HG03045 (cell line): ENCODE data around the gene RCOR1.

Experiments used
- ATAC-seq: cut with Tn5 transposase; IDR thresholded peaks from one replicate; pipeline ENCODE4 v1.9.1; 2021; ENCODE audit warnings: mild to moderate bottlenecking, moderate library complexity; ENCODE audit not compliant: unreplicated experiment

RCOR1 gene

DNA sequence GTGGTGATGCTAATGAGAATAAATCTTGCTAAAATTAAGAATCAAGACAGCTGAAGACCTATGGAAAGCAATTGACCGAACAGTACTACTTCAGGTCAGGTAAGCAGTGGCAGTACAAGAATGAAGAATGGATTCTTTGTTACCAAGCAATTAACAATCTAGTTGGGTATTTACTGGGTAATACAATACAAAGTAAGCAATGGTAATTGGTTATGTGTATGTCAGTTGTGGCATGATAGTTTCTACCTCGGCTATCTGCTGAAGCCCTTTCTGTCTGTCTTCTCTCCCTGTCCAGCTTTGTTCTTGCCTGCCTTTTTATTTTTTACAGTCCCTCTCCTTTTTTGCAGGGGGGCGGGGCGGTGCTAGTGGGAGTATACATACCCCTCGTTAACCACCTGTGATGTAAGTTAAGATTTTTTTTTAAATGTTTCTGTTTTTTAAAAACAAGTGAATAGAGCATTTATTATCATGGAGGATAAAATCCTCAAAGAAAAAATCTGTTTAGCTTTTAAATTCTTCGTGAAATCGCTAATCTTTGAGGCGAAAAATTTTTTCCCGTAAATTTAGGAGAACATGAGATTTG is 75.9 kb downstream of the RCOR1 start:
- no peak for ATAC-seq

DNA sequence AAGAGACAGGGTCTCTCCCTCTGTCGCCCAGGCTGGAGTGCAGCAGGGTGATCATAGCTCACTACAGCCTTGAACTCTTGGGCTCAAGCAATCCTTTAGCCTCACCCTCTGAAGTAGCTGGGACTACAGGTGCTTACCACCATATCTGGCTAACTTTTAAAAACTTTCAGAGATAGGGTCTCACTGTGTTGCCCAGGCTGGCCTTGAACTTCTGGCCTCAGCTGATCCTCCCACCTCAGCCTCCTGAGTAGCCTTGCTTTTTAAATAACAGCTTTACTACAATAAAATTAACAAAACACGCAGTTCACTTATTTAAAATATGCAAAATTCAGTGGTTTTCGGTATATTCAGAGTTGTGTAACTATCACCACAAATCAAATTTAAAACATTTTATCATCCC is 79.0 kb downstream of the RCOR1 start:
- ATAC-seq: no peak

- no peak for ATAC-seq
Measured at GRCh38 chr14:102672410-102672960, 80.0 kb downstream of the RCOR1 start.

DNA sequence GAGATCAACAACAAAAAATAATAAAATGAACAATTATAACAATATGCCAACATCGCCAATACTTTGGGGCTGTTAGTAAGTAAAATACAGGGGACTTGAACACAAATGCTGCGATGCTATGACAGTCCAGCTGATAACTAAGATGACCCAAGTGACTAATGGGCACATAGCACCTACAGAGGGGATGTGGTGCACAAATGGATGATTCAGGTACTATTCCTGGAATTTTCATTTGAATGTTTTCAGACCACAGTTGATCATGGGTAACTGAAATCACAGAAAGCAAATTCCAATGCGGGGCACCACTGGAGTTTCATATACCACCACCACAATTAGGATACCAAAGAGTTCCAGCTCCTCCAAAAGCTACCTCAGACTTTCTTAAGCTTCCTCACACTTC is 82.9 kb downstream of the RCOR1 start:
- no peak for ATAC-seq

GRCh38 chr14:102678394-102678793 is 85.9 kb downstream of the RCOR1 start:
- ATAC-seq: no peak

- ATAC-seq: no peak
Measured at GRCh38 chr14:102683399-102684297, 91.2 kb downstream of the RCOR1 start.

DNA sequence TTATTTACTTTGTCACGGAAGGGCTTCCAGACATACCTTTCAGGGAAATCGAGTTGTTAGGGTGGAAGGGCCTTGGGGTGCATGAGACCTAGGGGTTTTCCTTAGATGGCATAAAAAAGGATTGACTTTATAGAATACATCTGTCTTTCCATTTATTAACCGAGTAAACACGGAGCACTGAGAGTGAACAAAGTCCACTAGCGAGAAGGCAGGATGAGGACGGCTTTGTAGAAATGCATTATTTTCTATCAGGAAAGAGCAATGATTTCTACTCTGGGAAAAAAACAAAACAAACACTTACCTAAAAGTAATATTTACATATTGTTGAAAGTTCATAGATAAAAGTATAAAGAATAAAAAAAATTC is 91.8 kb downstream of the RCOR1 start:
- no peak for ATAC-seq

DNA sequence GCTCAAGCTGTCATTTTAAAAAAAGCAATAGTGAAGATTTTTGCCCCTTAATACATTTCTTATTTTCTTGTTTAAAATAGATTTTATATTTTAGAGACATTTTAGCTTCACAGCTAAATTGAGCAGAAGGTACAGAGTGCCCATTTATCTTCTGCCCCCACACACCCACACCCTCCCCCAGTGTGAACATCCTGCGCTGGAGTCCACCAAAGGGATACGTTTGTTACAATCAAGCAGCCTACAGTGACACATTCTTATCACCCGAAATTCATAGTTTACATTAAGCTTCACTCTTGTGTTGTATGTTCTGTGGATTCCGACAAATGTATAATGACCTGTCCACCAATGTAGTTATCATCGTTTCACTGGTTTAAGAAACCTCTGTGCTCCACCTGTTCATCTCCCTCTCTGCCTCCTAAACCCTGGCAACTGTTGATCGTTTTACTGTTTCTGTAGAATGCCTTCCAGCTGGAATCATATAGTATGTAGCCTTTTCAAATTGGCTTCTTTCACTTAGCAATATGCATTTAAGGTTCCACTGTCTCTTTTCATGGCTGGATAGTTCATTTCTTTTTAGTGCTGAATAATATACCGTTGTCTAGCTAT is 93.8 kb downstream of the RCOR1 start:
- ATAC-seq: no peak

DNA sequence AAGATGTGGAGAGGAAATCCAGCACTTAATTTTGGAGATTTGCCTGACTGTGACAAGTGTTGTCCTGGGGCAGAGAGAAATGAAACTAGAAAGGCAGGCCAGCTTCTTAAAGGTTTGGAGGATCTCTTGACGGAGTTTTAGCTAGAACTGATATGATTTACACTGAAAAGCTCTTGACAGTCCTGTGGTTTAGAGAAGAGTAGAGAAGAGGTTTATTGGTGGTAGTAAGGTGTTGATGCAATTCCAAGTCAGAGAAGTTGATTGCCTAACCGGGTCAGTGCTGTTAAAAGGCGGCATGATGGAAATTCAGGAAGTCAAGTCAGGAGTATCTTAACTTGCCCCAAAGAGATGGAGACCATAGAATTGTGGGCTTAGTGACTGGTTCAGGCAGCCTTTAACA is 95.8 kb downstream of the RCOR1 start:
- no peak for ATAC-seq

GRCh38 chr14:102690509-102691286 is 98.2 kb downstream of the RCOR1 start:
- ATAC-seq: no peak

- no peak for ATAC-seq
Measured at GRCh38 chr14:102691763-102692162, 99.3 kb downstream of the RCOR1 start.

GRCh38 chr14:102692334-102692733 is 99.9 kb downstream of the RCOR1 start:
- no peak for ATAC-seq

GRCh38 chr14:102693006-102693755 is 100.7 kb downstream of the RCOR1 start:
- no peak for ATAC-seq

GRCh38 chr14:102694530-102695166 is 102.2 kb downstream of the RCOR1 start:
- ATAC-seq: no peak

GRCh38 chr14:102695167-102695555 is 102.7 kb downstream of the RCOR1 start:
- no peak for ATAC-seq

DNA sequence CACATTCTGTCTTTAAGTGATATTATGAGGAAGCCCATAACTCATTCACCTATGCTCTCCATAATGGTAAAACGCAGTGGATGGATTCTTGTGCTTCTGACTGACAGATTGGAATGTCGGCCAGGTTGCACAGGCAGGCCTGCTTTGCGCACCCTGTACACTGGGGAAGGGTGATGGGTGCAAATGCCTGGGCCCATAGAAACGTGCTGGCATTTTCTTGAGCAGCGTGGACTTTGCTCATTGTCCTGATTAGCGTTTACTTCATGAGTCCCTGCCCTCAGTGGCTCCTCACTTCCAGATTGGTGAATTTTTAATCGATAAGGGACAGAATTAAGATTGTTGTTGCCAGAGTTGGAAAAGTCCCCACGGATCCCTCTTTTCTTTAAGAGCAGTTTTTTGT is 103.9 kb downstream of the RCOR1 start:
- ATAC-seq: no peak

GRCh38 chr14:102696856-102697495 is 104.5 kb downstream of the RCOR1 start:
- ATAC-seq: no peak

DNA sequence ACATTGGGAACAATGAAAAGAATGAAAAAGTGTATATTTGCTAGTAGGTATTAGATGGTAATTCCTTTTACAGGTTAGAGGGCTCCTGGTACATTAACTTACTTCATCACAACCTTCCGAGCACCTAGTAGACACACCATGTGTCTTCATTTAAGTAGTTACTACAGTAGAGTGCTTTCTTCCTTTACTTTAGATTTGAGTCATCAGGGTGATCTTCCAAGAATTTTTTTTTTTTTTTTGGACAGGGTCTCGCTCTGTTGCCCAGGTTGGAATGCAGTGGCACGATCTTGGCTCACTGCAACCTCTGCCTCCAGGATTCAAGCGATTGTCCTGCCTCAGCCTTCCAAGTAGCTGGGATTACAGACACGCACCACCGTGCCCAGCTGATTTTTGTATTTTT is 105.1 kb downstream of the RCOR1 start:
- ATAC-seq: no peak

- ATAC-seq: no peak
Measured at GRCh38 chr14:102699416-102700110, 107.1 kb downstream of the RCOR1 start.
